ENCODE measurements around the gene OPN1SW. TPM values are rescaled to one million over a fixed set of nuclear protein-coding genes. Genes with fewer than 3 reads are reported as not detected.

The OPN1SW gene
- total and polyA plus RNA-seq, 2 experiments from 2014 or later, result 2.2 TPM; not detected in 1

DNA sequence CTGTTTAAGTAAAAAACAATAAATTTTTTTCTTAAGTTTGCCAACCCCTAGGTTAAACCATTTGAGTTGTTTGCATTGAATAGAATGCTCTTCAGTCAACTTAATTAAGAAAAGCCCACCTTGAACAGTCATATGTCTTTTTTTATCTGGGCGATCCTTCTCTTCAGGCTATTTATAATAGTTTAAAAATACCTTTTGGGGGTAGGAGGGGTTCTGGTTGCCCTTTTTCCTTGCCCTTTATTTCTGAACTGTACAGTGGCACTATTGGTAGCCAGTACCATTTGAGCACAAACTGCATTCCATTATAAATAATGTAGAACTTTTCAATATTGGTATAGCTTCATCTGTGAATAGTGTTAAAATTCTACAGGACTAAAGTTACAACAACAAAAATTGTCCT is 23.3 kb downstream of the OPN1SW start:
- Histone ChIP-seq H3K27me3 (replicated peaks; ENCODE audit: insufficient read depth) (no peaks in the 10 kb centered on the region), H4K20me1 (ENCODE audit: insufficient read depth) (peaks cover 18% of the 10 kb centered on the region), H3K4me2 (ENCODE audit: unreplicated experiment) (no peak overlapping the region), H3K79me2 (ENCODE audit: insufficient read depth) (peaks cover 90% of the 10 kb centered on the region), H3K9ac (no peak overlapping the region), H3F3A (ENCODE audit: insufficient read depth) (peaks cover 91% of the 10 kb centered on the region), H3K4me1 (ENCODE audit: insufficient read depth) (peaks cover 67% of the 10 kb centered on the region), H3K4me3 (no peak overlapping the region), H3K9me3 (ENCODE audit: low read depth) (no peaks in the 10 kb centered on the region), H3K36me3 (ENCODE audit: low read depth) (peaks cover 77% of the 10 kb centered on the region), H3K27ac (no peak overlapping the region), H2AFZ (no peak overlapping the region), H3K9me2 (ENCODE audit: insufficient read depth) (no peaks in the 10 kb centered on the region)
- DNase-seq, result no peak
- TF ChIP-seq EZH2phosphoT487 (IDR thresholded peaks at IDR 0.05; ENCODE audit: insufficient read depth, low read depth) (no peak), EZH2 (IDR thresholded peaks at IDR 0.05; ENCODE audit: insufficient read depth, poor library complexity, severe bottlenecking) (no peak)
- in situ Hi-C loops (cut with MboI), result no loop called here
- WGBS, 2 experiments (ENCODE audit: low coverage in 1 of 2, low lambda C conversion rate in 2 of 2, missing lambda C conversion rate in 2 of 2), result 97 to 100% methylated on average over 1 of the region's 1 CpG

DNA sequence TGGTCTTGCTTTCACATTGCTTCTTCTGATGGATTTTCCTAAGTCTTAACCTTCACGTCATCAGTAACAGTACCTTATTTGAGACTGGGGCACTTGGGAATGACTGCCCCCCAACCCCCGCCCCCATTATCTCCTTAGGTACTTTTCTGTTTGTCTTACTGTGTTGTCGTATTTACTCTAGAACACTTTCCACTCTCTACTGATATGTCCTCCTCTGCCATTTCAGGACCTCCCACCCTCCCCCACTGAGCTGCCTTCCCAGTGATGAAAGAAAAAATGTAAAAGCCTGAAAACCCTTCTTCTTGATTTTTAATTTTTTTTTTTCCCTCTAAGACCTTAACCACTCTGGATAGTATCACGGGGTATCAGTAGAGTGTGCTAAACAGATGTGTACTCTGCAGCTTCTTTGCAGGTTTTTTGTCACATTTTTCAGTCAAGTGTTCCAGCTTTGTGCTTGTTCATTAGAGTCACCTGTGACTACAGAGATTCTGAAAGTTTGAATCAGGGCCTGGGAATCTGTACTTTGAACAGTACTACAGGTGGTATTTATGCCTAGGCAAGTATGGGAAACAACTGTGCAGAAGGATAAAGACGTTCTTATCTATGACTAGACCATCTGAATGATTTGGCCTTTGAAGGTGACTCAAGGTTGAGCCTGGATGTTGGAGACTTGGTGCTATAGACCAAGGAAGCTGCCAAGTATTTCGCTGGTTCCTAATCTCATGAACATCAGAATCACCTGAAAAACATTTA is 28.1 kb downstream of the OPN1SW start:
- no peak overlapping the region; the same call in 1 of the 2 replicates for H3K4me3 ChIP-seq
- WGBS, 2 experiments (ENCODE audit: low coverage in 1 of 2, low lambda C conversion rate in 2 of 2, missing lambda C conversion rate in 2 of 2), result 58 to 65% methylated on average over 6 of the region's 6 CpGs
- TF ChIP-seq EZH2phosphoT487 (IDR thresholded peaks at IDR 0.05; ENCODE audit: insufficient read depth, low read depth) (no peak), EZH2 (IDR thresholded peaks at IDR 0.05; ENCODE audit: insufficient read depth, poor library complexity, severe bottlenecking) (no peak)
- H3K27me3 ChIP-seq (replicated peaks; ENCODE audit: insufficient read depth), result no peaks in the 10 kb centered on the region
- H3K9me2 ChIP-seq (ENCODE audit: insufficient read depth), result no peaks in the 10 kb centered on the region
- H3K36me3 ChIP-seq (ENCODE audit: low read depth), result peaks cover 59% of the 10 kb centered on the region
- H3K4me2 ChIP-seq (ENCODE audit: unreplicated experiment), result peak overlapping the region; percentile 50
- no peak overlapping the region for H2AFZ ChIP-seq
- peaks cover 46% of the 10 kb centered on the region for H4K20me1 ChIP-seq (ENCODE audit: insufficient read depth)
- H3K9ac ChIP-seq, result no peak overlapping the region
- H3K9me3 ChIP-seq (ENCODE audit: low read depth), result no peaks in the 10 kb centered on the region
- in situ Hi-C loops (cut with MboI), result no loop called here
- DNase-seq, result peak; percentile 32
- H3F3A ChIP-seq (ENCODE audit: insufficient read depth), result peaks cover 84% of the 10 kb centered on the region
- peaks cover 59% of the 10 kb centered on the region for H3K4me1 ChIP-seq (ENCODE audit: insufficient read depth)
- H3K27ac ChIP-seq, result peak overlapping the region; percentile 11
- peaks cover 100% of the 10 kb centered on the region for H3K79me2 ChIP-seq (ENCODE audit: insufficient read depth)

DNA sequence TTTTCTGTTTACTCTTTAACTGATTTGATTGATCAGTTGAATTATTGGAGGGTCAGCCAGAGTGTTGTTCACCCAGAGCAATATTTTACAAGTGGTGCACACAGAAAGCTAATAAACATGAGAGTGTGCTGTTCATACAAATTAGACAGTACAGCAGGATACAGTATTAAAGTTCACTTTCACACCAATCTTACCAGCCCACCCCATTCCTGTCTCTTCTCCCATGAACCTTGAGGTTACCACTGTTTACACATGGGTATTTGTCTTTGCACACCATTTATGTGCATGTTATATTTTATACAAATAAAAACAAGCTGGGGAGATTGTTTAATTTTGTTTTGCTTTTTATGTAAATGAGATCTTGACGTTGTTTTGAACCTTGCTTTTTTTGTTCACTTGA is 29.9 kb downstream of the OPN1SW start:
- no peak for DNase-seq
- in situ Hi-C loops (cut with MboI), result no loop called here
- no peaks in the 10 kb centered on the region for H3K9me3 ChIP-seq (ENCODE audit: low read depth)
- no peaks in the 10 kb centered on the region for H3K9me2 ChIP-seq (ENCODE audit: insufficient read depth)
- 0 out of 2 replicates have a peak overlapping the region, but pooled peaks have one; percentile 99 for H3K27ac ChIP-seq
- WGBS, 2 experiments (ENCODE audit: low coverage in 1 of 2, low lambda C conversion rate in 2 of 2, missing lambda C conversion rate in 2 of 2), result 15 to 24% methylated on average over 1 of the region's 1 CpG
- H3K4me3 ChIP-seq, result no peak overlapping the region
- no peak overlapping the region for H2AFZ ChIP-seq
- H3K9ac ChIP-seq, result 0 out of 2 replicates have a peak overlapping the region, but pooled peaks have one; percentile 1
- H3K4me1 ChIP-seq (ENCODE audit: insufficient read depth), result peaks cover 61% of the 10 kb centered on the region
- TF ChIP-seq EZH2phosphoT487 (IDR thresholded peaks at IDR 0.05; ENCODE audit: insufficient read depth, low read depth), result no peak
- TF ChIP-seq EZH2 (IDR thresholded peaks at IDR 0.05; ENCODE audit: insufficient read depth, poor library complexity, severe bottlenecking), result no peak
- H3K4me2 ChIP-seq (ENCODE audit: unreplicated experiment), result peak overlapping the region; percentile 1
- H3K79me2 ChIP-seq (ENCODE audit: insufficient read depth), result peaks cover 100% of the 10 kb centered on the region
- H4K20me1 ChIP-seq (ENCODE audit: insufficient read depth), result peaks cover 46% of the 10 kb centered on the region
- peaks cover 91% of the 10 kb centered on the region for H3F3A ChIP-seq (ENCODE audit: insufficient read depth)
- H3K36me3 ChIP-seq (ENCODE audit: low read depth), result peaks cover 41% of the 10 kb centered on the region
- no peaks in the 10 kb centered on the region for H3K27me3 ChIP-seq (replicated peaks; ENCODE audit: insufficient read depth)

DNA sequence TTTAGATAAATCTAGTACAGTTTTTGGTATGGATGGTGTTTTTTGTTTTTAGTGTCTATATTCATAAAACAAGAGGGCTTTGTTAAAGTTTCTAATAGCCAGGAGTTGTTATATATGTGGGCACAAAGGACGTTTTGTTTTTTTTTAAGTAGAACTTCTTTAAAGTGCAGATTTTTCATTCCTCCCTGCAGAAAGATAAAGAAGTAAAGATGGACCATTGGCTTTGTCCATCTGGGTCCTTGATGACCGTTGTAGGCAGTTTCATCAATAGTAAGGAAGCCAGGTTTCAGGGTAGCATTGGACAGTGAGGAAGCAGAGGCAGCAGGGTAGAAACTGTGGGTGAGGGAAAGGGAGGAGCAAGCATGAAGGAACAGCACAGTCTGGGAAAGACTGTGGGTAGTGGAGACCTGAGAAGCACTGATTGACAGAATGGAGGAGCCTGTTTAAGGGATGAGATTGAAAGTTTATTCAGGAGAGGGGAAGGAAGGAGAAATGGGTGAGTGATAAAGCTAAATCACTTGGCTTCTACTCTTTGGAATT is 31.2 kb downstream of the OPN1SW start:
- Histone ChIP-seq H4K20me1 (ENCODE audit: insufficient read depth) (peaks cover 43% of the 10 kb centered on the region), H3K9ac (peak overlapping the region; percentile 100), H3K9me2 (ENCODE audit: insufficient read depth) (no peaks in the 10 kb centered on the region), H3K4me1 (ENCODE audit: insufficient read depth) (peaks cover 59% of the 10 kb centered on the region), H3K79me2 (ENCODE audit: insufficient read depth) (peaks cover 100% of the 10 kb centered on the region), H3K36me3 (ENCODE audit: low read depth) (peaks cover 28% of the 10 kb centered on the region), H3K27me3 (replicated peaks; ENCODE audit: insufficient read depth) (no peaks in the 10 kb centered on the region), H2AFZ (no peak overlapping the region), H3K4me3 (0 out of 2 replicates have a peak overlapping the region, but pooled peaks have one; percentile 47), H3K27ac (peak overlapping the region; percentile 99), H3K4me2 (ENCODE audit: unreplicated experiment) (peak overlapping the region; percentile 98), H3K9me3 (ENCODE audit: low read depth) (no peaks in the 10 kb centered on the region), H3F3A (ENCODE audit: insufficient read depth) (peaks cover 92% of the 10 kb centered on the region)
- in situ Hi-C loops (cut with MboI), result no loop called here
- WGBS, 2 experiments (ENCODE audit: low coverage in 1 of 2, low lambda C conversion rate in 2 of 2, missing lambda C conversion rate in 2 of 2), result 26% methylated on average over 2 of the region's 2 CpGs
- no peak for TF ChIP-seq EZH2phosphoT487 (IDR thresholded peaks at IDR 0.05; ENCODE audit: insufficient read depth, low read depth)
- TF ChIP-seq EZH2 (IDR thresholded peaks at IDR 0.05; ENCODE audit: insufficient read depth, poor library complexity, severe bottlenecking), result no peak
- DNase-seq, result no peak

Measured in GM23248 (cell line).